Inflammatory macrophage (primary cell): ENCODE data around the gene RRP8.
A peak's percentile ranks its signal among the peaks of the same experiment; 100 is the strongest.

Experiments used
- DNase-seq, 2 donors: peaks; one replicate each; pipeline ENCODE4 v3.0.0-alpha.2; 2020 to 2022

Gene RRP8

DNA sequence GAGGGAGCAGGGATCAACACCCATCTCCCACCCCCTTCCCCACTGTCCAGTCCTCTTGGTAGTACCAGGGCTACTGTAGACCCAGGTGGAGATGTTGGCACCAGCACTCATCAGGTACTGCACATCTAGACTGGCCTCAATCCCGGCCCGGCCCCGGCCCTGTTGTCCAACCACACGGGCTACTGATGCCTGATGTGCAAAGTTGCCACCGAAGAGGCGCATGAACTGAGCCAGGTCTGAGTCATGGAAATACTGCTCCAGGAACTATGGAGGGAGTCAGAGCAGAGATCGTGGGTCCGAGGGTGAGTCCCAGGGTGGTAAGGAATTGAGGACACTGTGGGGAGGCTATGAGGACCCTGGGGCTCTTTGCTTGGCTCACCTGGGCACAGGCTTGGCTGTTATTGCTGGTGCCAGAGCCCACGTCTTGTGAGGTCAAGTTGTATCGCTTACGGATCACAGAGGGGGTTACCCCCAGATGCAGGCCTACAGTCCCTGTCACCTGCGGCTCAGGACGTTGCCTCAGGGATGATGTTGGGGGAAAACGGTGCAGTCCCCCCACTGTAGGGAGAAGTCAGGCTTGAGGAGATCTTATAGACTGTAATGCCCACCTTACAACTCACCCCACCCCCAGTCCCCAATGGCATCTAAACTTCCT is 13.3 kb upstream of the RRP8 start:
- no peak for DNase-seq

DNA sequence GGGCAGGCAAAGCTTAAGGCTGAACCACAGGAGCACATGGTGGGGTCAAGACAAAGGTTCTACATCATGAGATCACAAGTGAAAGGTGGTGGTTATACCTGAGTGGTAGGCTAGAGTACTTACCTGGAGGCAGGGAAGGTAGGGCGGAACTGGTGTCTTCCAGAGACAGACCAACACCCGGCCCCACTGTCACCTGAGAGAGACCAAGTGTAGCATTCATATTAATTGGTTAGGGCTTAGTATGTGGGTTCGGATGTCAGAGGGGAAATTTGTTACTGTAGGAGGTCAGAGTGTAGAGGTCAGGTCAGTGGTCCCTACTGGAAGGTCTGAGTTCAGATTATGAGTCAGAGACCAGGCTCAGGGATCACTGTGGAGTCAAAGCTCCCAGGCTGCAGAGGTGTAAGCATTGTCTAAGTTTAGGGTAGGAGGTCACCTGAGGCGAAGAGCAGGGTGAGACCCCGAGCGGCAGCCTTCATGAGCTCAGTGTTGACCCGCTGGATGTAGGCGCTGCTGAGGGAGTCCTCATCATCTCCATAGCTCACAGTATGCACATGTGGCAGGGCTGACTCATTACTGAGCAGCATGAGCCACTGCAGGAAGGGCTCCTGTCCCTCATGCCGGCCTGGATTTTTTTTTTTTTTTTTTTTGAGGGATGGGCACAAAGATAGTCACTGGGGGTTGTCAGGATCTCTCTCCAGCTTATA is 12.6 kb upstream of the RRP8 start:
- DNase-seq, result no peak

DNA sequence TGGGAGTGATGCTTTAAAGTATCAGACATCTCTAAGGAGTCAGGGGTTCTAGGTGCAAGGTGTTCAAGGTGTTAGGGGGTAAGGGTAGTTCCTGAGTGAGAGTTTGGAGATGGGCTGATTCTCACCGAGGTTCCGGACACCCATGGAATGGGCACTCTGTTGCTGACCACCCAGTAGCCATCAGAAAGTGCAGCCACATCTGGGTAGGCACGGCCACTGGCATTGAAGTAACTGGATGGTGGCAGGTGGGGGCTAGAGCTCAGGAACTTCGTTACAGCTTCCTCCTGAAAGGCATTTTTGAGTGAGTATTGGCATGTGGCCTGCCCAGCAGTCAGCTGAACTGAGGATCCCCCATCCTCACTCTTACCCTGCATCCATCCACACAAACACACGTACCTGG is 11.6 kb upstream of the RRP8 start:
- no peak for DNase-seq

DNA sequence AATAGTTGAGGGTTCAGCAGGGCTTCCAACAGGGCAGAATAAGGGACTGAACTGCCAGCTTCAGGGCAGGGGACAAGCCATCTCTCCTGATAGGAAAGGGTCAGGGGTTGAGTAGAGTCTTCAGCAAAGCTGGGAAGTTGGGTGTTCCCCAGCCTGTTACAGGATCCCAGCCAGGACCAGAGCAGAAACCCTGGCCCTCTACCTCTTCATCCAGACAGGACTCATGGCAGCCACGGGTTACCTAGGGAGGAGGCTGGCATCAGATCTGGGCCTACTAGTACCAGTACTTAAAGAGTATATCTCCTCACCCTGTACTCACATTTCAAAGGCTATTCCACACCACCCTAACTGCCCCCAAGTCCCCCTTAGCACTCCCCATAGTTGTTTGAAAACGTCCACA is 11.0 kb upstream of the RRP8 start:
- DNase-seq, result no peak

DNA sequence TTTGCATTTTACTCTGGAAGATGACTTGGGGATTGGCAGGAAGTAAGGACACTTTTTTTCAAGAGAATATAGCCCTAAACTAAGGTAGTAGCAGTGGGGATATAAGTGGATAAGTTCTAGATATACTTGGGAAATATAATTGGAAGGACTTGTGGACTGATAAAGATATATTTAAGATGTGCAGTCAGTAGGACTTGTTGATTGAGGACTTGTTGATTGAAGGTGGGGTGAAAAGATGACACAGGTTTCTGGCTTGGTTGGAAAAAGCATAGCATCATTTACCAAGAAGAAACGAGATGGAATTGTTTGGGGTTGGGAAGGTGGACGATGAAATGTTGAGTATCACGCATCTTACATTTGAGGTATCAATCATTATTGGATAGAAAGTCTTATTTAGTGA is 10.1 kb upstream of the RRP8 start:
- no peak for DNase-seq

DNA sequence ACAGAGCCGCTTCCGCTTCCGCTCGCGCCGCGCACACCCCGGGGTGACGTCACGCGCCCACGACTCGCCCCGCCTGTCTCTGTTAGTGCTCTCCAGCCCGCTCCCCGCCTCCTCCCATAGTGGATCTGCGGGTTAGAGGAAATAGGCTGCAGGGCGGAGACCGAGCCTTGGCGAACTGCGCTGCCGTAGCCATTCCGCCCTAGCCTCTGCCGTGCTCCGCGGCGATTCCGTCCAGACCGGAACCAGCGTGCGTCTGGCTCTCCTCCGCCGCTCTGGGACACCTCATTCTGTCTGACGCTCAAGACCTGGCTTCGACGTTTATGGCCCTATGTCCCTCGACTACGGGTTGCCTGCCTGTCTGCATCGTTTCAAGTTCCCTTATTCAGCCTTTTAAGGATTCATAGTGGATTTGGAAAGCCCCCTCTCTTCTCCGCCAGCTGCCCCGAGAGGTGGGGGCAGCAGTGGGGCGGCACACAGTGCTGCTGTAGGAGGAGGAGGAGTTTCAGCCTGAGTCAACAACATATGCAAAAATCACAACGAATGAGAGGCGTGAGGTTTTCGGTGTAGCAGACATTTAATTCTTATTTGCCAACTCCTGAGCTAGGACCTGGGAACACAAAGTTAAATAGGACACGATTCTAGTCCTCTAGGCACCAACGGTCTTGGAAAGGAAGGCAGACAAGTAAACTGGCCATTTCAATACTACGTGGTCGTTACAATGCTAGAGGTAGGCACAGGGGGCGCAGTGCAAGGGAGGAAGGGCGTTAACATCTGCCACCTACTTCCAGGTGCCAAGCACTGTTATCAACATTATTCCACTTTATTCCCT is 9.0 kb upstream of the RRP8 start, which contains the start of gene TAF10:
TAF10 (minus strand) TSS at position 4 of the 829 bp plus-strand sequence. CDS start 27 bp downstream, outside the sequence.
- peak; percentile 98 for DNase-seq

DNA sequence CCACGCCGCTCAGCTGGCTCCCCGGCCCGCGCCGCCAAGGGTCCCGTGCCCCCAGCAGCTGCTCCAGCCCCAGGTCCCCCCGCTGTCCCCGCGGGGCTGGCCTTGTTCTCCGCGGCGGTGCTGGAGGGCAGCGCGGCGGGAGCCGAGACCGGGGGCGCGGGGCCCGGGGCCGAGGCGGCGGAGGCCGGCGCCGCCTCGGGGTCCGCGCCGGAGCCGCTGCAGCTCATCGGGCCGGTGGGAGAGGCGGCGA is 8.5 kb upstream of the RRP8 start:
- DNase-seq, result no peak

DNA sequence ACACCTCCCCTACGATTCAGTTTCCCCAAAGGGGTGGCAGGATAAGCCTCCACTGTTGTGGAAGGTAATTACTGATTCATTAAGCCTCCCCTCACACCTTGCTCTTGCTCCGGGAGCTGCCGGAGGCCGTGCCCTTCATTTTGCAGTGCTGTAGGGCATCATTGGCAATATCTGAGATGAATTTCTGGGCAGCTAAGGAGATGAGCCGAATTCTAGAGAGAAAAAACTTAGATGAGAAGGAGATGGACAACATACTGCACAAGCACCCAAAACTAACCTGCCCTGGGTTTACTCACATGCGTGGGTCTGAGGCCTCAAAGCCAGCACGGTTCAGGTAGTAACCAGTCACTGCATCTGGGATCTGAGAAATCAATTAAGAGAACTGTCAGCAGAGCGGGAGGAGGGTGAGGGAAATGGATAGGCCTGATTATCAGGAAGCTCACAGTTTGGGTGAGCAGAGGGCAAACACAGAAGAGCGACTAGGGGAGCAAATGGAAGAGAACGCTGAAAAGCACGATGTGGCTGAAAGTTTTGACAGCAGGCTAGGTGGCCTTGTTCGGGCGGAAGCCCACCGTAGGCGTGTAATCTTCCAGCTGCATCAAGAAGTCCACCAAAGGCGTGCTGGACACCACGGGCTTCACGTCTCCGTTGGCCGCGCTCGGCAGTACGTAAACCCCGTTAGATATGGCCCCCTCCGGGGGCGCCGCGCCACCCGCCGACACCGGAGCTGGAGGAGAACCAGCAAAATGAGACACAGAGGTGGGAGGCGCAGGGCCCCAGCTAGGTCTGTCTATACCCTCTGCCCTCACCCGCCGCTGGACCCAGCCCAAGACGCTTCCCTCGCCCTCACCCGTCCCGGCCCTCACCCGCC is 7.9 kb upstream of the RRP8 start:
- peak; percentile 4 to 15 for DNase-seq

DNA sequence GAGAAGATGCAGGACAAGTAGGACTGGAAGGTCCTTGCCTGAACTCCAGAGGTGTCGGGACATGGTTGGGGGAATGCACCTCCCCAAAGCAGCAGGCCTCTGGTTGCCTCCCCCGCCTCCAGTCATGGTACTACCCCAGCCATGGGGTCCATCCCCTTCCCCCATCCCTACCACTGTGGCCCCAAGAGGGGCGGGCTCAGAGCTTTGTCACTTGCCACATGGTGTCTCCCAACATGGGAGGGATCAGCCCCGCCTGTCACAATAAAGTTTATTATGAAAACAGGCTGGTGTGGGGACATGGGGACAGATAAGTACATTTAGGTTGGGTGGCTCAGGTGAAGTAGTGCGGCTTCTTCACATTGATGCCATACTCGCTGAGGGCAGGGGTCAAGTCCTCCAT is 7.2 kb upstream of the RRP8 start:
- DNase-seq, result no peak

DNA sequence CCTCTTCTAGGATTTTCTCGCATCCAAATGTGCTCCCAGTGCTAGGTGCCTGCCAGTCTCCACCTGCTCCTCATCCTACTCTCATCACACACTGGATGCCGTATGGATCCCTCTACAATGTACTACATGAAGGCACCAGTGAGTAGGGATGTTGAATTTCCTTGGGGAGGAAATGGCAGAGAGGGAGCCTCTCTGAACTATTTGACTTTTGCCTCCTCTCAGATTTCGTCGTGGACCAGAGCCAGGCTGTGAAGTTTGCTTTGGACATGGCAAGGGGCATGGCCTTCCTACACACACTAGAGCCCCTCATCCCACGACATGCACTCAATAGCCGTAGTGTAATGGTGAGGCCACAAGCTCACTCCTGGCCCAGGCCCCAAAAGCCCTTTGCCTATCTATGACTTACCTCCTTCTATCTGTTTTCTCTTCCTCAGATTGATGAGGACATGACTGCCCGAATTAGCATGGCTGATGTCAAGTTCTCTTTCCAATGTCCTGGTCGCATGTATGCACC is 6.1 kb upstream of the RRP8 start:
- no peak for DNase-seq

DNA sequence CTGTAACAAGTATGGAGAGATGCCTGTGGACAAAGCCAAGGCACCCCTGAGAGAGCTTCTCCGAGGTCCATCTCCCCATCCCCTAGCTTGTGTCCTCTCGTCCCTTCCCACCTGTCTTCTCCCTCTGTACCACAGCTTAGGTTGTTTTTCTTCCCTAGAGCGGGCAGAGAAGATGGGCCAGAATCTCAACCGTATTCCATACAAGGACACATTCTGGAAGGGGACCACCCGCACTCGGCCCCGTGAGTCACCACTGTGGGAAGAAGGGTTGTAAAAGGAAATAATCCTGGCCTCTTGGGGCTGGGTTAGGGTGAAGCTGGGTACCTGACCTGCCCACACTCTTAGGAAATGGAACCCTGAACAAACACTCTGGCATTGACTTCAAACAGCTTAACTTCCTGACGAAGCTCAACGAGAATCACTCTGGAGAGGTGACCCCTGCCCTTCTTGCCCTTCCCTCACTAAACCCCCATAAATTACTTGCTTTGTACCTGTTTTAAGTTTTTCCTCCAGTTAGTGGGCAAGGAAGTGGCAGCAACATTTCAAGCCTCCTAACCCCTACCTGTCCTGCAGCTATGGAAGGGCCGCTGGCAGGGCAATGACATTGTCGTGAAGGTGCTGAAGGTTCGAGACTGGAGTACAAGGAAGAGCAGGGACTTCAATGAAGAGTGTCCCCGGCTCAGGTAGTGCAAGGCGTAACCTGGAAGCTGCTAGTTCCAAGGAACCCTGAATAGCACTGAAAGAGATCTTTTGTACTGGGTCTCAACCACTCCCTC is 5.5 kb upstream of the RRP8 start:
- no peak for DNase-seq

DNA sequence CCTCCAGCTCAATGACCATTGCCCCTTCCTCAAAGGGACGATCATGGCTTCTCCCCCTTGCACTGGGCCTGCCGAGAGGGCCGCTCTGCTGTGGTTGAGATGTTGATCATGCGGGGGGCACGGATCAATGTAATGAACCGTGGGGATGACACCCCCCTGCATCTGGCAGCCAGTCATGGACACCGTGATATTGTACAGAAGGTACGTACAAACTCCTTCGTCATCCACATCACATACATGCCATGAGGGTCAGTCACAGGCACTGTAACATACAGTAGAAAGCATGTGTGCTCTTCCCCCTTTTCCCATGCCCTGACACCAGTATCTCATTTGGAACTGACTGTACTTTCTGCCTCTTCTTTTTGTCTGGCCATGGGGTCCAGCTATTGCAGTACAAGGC is 4.6 kb upstream of the RRP8 start:
- no peak for DNase-seq

DNA sequence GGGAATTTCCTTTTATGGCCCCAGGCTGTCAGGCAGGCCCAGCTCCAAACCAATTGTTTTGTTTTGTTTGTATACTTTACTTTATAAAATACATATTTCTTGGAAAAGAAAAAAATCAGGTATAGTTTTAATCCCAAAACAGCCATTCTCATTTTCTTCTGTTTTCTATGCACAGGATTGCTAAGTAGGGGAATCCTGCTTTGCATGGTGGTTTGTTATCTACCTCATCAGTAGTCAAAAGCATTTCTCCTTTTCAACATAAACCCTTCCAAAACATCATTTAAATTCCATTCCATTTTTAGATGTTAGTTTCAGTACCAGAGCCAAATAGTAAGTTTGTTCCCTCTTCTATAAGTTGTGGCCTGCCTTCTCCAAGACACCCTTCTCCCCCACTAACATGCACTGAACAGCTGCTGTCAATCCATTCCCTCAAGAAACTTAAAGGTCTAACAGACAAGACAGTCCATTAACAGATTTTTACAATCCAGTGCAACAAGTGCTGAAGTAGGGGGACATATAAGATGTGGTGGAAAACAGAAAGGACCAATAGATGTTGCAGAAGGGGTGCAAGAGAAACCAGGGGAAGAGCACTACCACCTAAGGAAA is 3.9 kb upstream of the RRP8 start:
- DNase-seq, result no peak

DNA sequence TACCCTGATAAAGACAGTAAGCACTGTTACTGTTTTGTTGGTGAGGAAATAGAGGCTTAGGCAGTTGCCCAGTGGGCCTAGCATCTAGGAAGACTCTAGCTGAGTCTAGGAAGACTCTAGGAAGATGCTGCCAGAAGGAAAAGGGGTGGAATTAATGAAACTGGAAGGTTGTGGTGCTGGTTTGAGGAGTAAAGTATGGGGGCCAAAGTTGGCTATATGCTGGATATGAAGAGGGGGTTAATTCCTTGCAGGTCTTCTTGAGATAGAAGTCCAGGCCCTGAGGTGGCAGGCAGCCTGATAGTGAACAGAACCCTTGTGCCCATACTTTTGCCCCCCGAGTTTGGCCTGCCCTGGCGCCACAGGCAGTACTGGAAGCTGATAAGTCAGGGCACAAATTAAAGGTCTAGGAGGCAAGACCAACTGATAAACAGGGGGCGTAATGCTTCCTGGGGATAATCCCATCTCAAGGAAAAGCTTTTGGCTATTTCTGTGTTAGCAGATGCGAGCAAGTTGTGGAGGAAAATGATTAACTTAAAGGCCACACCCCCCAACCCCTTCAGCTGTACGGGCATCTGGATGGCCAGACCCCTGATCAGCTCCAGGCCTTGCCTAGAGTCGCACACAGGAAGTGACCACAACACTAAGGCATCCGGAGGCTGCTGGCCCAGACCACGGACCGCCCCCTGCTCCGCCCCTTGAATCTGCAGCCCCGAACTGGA is 3.2 kb upstream of the RRP8 start:
- DNase-seq, result peak; percentile 55 to 62

DNA sequence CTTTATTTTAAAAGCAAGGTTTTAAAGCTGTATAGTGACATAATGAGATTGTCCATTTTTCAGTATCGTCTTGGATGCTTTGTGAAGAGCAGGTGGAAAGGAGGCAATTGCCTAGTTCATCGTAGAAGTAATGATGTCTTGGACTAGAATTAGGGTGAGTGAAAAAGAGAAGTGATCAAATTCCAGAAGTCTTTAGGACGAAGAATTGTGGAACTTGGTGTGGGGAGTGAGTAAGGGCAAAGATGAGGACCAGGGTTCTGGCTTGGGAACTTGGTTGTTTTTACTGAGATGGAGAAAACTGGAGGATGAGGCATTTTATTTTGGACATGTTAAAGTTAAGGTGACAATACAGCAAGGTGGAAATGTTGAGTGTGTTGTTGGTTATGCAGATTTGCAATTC is 1.4 kb upstream of the RRP8 start:
- peak; percentile 16 to 28 for DNase-seq

DNA sequence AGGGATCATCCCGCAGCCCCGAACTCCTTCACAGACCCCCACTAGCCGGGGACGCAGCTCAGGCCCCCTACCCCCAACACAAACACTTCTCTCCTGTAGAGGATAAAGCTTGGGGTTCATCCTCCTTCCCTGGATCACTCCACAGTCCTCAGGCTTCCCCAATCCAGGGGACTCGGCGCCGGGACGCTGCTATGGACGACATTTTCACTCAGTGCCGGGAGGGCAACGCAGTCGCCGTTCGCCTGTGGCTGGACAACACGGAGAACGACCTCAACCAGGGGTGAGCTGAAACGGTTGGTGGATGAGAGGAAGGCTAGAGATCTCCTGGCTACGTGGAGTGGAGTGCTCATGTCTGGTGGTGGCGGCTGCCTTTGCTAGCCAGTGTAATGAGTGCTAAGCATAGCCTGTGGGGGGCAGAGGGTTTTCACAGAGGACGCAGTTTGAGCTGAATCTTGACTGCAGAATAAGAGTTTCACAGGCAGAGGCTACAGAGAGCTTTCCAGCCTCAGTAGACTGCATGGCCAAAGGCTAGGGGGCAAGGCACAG is 738 bp upstream of the RRP8 start:
- DNase-seq, result peak; percentile 16 to 45

DNA sequence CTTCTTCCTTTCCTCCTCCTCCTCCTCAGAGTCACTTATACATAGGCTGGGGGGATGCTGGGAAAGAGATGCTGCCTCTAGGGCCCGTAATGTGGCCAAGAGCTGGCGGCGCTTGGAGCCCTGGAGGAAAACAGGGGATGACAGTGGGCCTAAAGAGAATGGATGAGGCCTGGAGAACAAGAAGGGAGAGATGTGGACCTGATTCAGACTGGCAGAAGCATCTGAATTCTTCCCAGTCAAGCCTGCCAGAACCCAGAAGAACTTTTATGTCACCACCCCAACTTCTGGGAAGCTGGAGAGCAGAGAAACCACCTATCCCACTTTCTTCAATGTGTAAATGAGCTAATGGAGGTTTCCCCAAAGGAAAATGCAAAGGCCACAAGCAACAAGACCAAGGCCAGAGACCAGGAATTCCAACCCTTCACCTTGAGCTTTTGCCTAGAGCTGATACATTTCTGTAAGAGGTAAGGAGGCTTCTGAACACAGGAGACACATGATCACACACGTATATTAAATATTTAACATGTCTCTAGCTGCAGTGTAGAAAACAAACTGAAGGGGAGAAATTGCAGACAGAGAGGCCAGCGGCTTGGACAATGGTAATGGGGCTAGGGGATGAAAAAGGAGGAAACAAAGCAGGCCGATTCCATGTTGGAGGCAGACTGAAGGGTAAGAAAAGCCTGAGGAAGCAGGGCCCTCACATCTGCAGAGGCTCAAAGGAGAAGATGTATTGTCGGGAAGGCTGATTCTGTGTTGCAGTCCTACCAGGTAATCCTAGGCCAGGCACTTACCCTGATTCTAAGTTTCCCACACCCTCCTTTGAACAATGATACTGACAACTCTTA is 1.1 kb downstream of the RRP8 start:
- DNase-seq, result no peak

DNA sequence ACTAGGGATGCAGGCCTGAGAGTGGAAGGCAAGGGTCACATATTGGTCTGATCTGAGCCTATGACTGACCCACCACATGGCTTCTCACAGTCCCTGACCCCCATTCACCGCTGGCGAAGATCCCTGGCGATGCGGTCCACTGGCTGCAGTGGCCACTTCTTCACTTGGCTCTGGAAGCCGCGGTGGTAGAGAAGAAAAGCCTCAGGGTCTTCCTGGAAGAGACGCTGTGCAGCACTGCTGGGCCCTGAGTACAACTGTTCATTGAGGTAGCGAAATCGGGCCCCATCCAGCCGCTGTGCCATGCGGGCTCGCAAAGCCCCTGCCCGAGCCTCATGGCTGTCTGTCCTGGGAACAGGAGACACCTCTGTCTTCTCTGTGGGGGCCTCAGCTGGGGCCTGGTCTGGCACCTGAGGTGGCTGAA is 2.4 kb downstream of the RRP8 start:
- DNase-seq, result no peak

DNA sequence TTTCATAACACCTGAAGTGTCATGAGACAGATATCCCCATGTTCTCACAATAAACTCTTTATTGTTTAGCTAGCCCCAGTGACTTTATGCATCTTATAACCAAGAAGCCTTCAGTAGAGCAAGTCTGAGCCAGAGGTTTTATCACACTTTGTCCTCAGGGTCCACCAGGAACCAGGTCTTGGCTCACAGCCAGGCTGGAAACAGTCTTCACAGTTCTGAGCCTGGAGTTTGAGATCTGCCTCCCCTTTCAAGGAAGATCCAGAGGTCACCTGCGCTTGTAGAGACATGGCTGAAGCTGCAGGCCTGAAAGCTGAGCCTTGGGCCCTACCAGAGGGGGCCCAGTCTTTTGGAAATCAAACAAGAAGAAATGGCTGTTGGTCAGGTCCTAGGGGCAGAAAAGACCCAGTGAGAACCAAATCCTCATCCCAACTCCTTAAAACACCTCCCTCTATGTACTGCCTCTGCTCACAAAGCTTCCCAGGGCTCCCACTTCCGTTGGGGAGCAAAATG is 3.5 kb downstream of the RRP8 start:
- no peak for DNase-seq
